Measurements from ENCODE around the gene CHAC1.

The CHAC1 gene

DNA sequence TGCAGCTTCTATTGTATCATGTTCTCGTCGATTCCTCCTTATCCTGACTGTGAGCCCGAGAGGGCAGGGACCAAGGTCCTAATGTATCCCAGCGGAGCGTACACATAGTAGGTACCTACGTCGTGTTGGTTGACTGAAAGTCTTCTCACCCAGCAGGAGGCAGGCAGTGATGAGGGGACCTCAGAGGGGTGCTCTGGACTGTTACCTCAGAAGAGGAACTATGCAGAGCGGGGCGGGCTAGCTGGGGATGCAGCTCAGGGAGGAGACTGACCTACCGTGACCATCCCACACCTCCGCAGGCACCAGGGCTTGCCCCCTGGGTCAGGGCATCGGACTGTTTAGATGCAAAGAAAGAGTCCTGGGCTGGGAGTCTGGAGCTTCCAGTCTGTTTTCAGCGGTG, 11.4 kb downstream of the CHAC1 start:
- ATAC-seq (no peak), DNase-seq (no peak)
- no peak overlapping the region for H3K27ac Mint-ChIP-seq
- peaks cover 4% of the 10 kb centered on the region for H3K4me1 Mint-ChIP-seq
- no peaks in the 10 kb centered on the region for H3K36me3 Mint-ChIP-seq (ENCODE audit: low read depth)
- H3K9me3 Mint-ChIP-seq: no peaks in the 10 kb centered on the region
- no peaks in the 10 kb centered on the region for H3K27me3 Mint-ChIP-seq
- no peak overlapping the region for H3K4me3 Mint-ChIP-seq

DNA sequence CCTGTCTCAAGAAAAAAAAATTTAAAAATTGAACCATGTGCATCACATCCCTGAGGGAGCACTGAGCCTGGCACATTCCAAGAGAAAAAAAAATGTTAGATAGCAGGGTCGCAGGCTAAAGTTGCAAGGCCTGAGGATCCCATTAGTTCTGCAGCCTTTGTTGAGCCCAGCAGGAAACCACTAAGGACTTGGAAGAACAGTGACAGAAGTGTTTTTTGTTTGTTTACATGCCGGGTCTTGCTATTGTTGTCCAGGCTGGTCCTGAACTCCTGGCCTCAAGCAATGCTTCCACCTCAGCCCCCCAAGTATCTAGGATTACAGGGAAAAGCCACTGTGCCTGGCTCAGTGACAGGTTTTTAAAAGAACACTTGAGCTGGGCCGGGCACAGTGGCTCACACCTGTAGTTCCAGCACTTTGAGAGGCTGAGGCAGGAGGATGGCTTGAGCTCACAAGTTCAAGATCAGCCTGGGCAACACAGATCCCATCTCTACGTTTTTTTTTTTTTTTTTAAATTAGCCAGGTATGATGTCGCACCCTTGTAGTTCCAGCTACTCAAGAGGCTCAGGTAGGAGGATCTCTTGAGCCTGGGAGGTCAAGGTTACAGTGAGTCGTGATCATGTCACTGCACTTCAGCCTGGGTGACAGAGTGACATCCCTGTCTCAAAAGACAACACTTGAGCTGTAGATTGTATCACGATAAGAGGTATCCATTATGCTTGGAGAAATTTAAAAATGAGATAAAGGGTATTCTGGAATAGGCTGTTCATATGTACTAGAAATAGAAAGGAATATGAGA, 15.2 kb downstream of the CHAC1 start:
- Mint-ChIP-seq H3K4me1 (no peaks in the 10 kb centered on the region), H3K27ac (no peak overlapping the region), H3K36me3 (ENCODE audit: low read depth) (no peaks in the 10 kb centered on the region), H3K9me3 (no peaks in the 10 kb centered on the region), H3K27me3 (no peaks in the 10 kb centered on the region), H3K4me3 (no peak overlapping the region)
- DNase-seq: no peak
- ATAC-seq: no peak

DNA sequence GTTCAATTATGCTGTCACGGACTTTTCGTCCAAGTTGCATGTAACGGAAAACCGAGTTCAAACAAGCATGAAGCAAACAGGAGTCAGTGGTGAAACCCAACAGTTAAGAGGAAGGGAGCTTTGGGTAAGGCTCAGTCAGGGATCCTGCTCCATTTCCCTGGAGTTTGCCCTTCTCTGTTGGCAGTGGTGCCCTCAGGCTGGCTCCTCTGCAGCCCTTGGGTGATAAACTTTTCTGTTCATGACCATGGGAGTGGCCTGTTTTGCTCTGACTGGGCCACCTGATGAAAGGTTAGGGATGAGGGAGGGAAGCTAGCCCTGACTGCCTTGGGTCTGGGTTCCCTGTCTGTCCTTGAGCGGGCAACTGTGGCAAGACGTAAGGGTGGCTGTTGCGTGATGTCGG, 16.1 kb downstream of the CHAC1 start:
- ATAC-seq (no peak), DNase-seq (no peak)
- H3K4me3 Mint-ChIP-seq: no peak overlapping the region
- no peaks in the 10 kb centered on the region for H3K4me1 Mint-ChIP-seq
- H3K36me3 Mint-ChIP-seq (ENCODE audit: low read depth): no peaks in the 10 kb centered on the region
- H3K27ac Mint-ChIP-seq: no peak overlapping the region
- no peaks in the 10 kb centered on the region for H3K27me3 Mint-ChIP-seq
- H3K9me3 Mint-ChIP-seq: no peaks in the 10 kb centered on the region

DNA sequence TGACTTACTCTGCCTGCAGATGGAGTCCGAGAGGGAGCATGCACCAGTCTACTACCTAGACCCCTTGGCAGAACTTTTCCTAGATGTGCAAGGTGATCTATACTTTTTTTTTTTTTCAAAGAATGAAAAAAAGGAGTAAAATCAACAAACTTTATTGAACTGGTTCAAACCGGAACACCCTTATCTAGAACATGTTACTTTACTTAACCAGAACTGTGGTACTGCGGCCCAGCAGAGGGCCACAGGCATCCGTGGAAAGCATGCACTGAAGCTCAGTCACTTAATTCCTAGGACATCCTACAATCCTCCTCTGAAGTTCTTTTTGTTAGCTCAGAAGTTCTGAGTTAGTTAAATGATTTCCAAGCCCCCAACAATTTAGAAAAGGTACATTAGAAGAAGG, 21.6 kb downstream of the CHAC1 start:
- peaks cover 13% of the 10 kb centered on the region for H3K36me3 Mint-ChIP-seq (ENCODE audit: low read depth)
- H3K4me3 Mint-ChIP-seq: no peak overlapping the region
- H3K4me1 Mint-ChIP-seq: no peaks in the 10 kb centered on the region
- H3K9me3 Mint-ChIP-seq: no peaks in the 10 kb centered on the region
- DNase-seq (no peak), ATAC-seq (no peak)
- H3K27me3 Mint-ChIP-seq: no peaks in the 10 kb centered on the region
- no peak overlapping the region for H3K27ac Mint-ChIP-seq

DNA sequence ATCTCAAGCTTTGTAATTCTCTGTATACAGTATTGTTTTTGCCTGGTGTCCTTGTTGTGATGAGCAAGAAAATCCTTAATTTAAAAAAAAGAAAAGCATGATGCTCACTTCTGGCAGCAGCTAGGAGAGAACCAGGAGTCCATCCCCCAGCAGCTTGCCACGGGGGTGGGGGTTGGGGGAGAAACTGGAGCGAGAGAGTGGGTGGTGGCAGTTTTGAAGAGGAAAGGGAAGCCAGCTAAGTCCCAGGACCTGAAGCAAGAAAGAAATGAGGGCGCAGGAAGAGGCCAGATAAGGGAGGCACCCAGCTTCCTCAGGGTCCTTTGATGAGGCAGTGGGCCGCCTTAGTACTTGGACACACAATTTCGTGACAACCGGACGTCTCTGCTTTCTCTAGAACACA, 23.5 kb downstream of the CHAC1 start:
- H3K27me3 Mint-ChIP-seq: no peaks in the 10 kb centered on the region
- DNase-seq: no peak
- H3K27ac Mint-ChIP-seq: no peak overlapping the region
- H3K4me1 Mint-ChIP-seq: no peaks in the 10 kb centered on the region
- H3K36me3 Mint-ChIP-seq (ENCODE audit: low read depth): peaks cover 27% of the 10 kb centered on the region
- H3K9me3 Mint-ChIP-seq: no peaks in the 10 kb centered on the region
- no peak for ATAC-seq
- no peak overlapping the region for H3K4me3 Mint-ChIP-seq

DNA sequence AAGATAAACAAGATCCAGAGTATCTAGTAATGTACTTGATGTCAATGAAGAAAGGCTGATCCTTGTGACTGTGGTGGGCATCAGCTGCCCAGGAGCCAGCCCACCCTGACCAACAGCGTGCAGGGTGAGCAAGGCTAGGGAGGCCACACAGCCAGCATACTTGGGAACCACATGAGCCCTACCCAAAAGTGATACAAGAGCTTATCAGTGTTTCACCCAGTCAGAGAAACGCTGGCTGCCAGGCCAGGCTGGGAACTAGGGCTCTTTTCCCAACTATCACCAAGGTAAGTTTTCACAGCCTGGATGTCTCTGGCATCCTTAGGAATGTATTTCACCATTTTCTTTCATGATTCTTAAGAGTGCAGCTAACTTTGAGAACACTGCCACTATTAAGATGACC, 24.9 kb downstream of the CHAC1 start:
- H3K27me3 Mint-ChIP-seq: no peaks in the 10 kb centered on the region
- no peak overlapping the region for H3K4me3 Mint-ChIP-seq
- H3K27ac Mint-ChIP-seq: no peak overlapping the region
- no peaks in the 10 kb centered on the region for H3K4me1 Mint-ChIP-seq
- no peak for ATAC-seq
- no peak for DNase-seq
- H3K9me3 Mint-ChIP-seq: no peaks in the 10 kb centered on the region
- peaks cover 38% of the 10 kb centered on the region for H3K36me3 Mint-ChIP-seq (ENCODE audit: low read depth)

DNA sequence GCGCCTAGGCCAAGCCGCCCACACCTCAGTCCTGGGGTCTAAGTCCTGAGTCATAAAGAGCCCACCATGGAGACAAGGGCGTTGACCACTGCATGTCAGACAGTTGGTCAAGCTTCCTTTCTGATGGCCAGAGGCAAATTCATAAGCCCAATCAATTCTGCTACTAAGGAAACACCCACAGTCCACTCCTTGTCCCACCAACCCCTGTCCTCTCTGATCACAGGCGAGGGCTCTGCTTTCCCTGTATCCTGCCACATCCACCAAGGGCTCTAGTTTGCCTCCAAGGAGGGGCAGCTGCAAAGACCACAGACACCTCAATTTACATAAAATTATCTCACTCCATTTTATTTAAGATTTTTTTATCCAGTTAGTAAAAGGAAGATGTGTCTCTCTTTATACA, 25.3 kb downstream of the CHAC1 start:
- Mint-ChIP-seq H3K4me1 (no peaks in the 10 kb centered on the region), H3K27me3 (no peaks in the 10 kb centered on the region), H3K36me3 (ENCODE audit: low read depth) (peaks cover 43% of the 10 kb centered on the region), H3K4me3 (no peak overlapping the region), H3K27ac (no peak overlapping the region), H3K9me3 (no peaks in the 10 kb centered on the region)
- DNase-seq: no peak
- no peak for ATAC-seq

DNA sequence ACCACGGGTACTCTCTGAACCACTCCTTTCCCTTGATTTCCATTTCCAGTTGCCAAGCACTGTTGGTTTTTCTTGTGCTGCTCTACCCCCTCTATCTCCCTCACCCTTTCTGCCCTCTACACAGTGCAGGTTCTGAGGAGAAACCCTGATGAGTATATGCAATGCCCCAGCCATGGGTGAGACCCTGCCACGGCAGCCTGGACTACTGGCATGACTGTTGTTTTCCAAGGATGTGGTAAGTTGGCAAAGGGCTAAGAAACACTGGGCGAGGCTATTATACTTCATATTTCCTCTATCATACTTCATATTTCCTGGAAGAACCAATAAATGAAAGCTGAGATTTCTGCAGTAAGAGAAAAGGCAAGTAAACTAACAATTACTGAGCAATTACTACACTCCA, 27.9 kb downstream of the CHAC1 start:
- no peak overlapping the region for H3K27ac Mint-ChIP-seq
- H3K4me1 Mint-ChIP-seq: no peaks in the 10 kb centered on the region
- DNase-seq: no peak
- no peak for ATAC-seq
- H3K9me3 Mint-ChIP-seq: no peaks in the 10 kb centered on the region
- no peaks in the 10 kb centered on the region for H3K27me3 Mint-ChIP-seq
- peaks cover 51% of the 10 kb centered on the region for H3K36me3 Mint-ChIP-seq (ENCODE audit: low read depth)
- no peak overlapping the region for H3K4me3 Mint-ChIP-seq

DNA sequence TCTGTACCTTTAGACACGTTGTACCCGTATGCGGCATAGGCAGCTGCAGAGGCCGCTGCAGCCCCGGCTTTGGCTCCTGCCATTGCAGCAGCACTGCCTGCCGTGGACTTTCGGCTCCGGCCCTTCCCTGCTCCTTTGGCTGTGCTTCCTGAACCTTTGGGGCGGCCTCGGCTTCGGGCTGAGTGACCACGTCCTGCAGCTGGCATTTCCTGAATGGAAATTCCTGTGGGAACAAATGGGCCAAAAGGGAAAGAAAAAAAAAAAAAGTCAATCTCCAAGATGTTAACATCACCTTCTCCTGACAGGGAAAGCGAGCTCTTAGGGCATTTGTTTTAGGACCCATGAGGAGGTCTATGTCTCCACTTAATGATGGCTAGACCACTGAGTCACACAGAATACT, 29.6 kb downstream of the CHAC1 start:
- H3K4me3 Mint-ChIP-seq: no peak overlapping the region
- H3K27ac Mint-ChIP-seq: no peak overlapping the region
- peaks cover 59% of the 10 kb centered on the region for H3K36me3 Mint-ChIP-seq (ENCODE audit: low read depth)
- ATAC-seq: no peak
- H3K27me3 Mint-ChIP-seq: no peaks in the 10 kb centered on the region
- DNase-seq: no peak
- H3K9me3 Mint-ChIP-seq: no peaks in the 10 kb centered on the region
- no peaks in the 10 kb centered on the region for H3K4me1 Mint-ChIP-seq

DNA sequence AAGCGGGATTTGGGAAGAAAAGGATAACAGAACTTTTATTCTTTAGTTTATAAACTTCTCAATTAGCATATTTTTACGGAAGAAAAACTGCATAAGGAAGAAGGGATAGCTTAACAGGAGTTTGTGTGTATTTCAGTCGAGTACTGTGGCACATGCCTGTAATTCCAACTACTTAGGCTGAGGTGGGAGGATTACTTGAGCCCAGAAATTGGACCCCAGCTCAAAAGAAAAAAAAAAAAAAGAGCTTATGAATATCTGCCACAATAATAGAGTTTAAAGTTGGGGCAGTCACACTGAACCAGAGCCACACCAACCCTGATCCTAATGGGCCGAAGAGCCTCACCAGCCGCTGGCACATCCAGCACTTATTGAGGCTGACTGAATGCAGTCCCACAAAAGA, 31.1 kb downstream of the CHAC1 start:
- DNase-seq (no peak), ATAC-seq (no peak)
- H3K9me3 Mint-ChIP-seq: no peaks in the 10 kb centered on the region
- H3K4me1 Mint-ChIP-seq: no peaks in the 10 kb centered on the region
- no peaks in the 10 kb centered on the region for H3K27me3 Mint-ChIP-seq
- H3K4me3 Mint-ChIP-seq: no peak overlapping the region
- H3K36me3 Mint-ChIP-seq (ENCODE audit: low read depth): peaks cover 60% of the 10 kb centered on the region
- H3K27ac Mint-ChIP-seq: no peak overlapping the region

DNA sequence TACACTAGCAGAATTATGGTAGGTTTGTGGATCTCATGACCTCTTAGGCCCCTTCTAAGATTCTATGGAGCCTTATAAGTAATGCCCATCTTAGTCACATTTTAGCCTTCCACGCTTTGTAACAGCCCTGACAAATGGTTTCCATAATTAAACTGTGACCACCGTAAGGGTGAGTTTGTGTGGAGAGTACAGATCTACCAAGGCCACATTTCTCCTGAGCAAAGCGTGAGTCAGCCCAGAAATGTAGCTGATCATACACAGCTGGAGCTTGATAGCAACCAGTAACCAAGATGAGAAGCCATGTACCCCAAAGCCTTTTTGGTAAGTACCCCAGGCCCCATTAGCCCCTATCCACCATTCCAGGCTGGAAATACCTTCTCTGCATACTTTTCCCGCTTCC, 31.7 kb downstream of the CHAC1 start:
- Mint-ChIP-seq H3K4me1 (peaks cover 3% of the 10 kb centered on the region), H3K4me3 (no peak overlapping the region), H3K27ac (no peak overlapping the region), H3K27me3 (no peaks in the 10 kb centered on the region), H3K36me3 (ENCODE audit: low read depth) (peaks cover 66% of the 10 kb centered on the region), H3K9me3 (no peaks in the 10 kb centered on the region)
- DNase-seq: no peak
- no peak for ATAC-seq

DNA sequence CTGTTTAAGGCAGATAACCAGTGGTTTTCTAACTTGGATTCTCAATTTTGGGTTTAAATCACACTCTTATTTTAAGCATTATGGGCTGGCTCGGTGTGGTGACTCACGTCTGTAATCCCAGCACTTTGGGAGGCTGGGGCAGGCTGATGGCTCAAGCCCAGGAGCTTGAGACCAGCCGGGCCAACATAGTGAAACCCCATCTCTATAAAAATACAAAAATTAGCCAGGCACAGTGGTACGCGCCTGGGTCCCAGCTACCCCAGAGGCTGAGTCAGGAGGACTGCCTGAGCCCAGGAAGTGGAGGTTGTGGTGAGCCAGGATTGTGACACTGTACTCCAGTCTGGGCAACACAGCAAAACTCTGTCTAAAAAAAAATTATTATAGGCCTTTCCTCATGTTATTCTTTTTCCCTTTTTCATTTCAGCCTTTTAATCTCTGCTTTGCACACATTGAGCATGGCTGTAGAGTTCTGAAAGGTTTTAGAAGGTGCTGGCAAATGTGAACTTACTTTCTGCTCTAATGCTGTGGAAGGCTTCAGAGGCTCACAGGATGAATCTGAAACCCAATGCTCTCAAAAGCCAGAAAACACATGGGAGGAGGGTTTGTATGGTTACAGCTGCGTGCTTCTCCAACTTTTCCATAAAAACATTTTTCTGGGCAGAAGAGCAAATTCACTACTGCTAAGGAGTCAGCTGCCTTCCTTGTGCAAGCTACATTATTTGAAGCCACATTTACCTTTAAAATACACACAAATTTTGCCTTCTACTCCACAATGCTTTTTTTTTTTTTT, 32.5 kb downstream of the CHAC1 start:
- peaks cover 11% of the 10 kb centered on the region for H3K4me1 Mint-ChIP-seq
- H3K4me3 Mint-ChIP-seq: no peak overlapping the region
- H3K36me3 Mint-ChIP-seq (ENCODE audit: low read depth): peaks cover 68% of the 10 kb centered on the region
- no peaks in the 10 kb centered on the region for H3K9me3 Mint-ChIP-seq
- ATAC-seq (no peak), DNase-seq (no peak)
- H3K27me3 Mint-ChIP-seq: no peaks in the 10 kb centered on the region
- H3K27ac Mint-ChIP-seq: no peak overlapping the region

DNA sequence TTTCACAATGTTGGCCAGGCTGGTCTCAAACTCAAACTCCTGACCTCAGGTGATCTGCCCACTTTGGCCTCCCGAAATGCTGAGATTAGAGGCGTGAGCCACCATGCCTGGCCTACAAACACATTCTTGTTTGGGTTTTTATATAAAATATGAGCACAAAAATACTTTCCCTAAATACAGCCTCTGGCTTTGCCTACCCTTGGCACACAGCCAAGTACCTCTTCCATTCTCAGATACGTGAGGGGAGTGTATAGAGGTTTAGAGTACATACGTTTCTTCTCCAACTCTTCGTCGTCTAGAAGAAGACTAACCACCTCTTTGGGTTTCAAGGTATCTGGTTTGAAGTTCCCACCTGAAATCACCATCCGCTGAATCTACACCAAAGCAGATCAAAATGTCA, 33.5 kb downstream of the CHAC1 start:
- Mint-ChIP-seq H3K4me1 (peaks cover 21% of the 10 kb centered on the region), H3K4me3 (no peak overlapping the region), H3K27me3 (no peaks in the 10 kb centered on the region), H3K36me3 (ENCODE audit: low read depth) (peaks cover 66% of the 10 kb centered on the region), H3K9me3 (no peaks in the 10 kb centered on the region), H3K27ac (no peak overlapping the region)
- ATAC-seq (no peak), DNase-seq (no peak)

DNA sequence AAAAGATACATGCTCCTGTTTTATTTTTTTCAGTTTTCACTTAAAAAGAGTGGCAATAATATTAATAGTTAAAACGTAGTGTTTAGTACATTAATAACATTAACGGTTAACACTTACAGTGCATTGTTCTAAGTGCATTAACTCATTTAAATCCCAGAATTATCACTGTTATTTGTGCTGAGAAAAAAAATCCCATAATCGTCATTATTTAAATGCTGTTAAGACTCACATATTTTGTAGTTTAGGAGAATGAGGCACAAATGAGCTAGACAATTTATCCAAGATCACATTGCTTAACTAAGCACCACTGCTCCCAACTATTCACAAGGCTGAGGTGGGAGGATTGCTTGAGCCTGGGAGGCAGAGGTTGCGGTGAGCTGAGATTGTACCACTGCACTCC, 34.9 kb downstream of the CHAC1 start:
- Mint-ChIP-seq H3K36me3 (ENCODE audit: low read depth) (peaks cover 60% of the 10 kb centered on the region), H3K4me3 (no peak overlapping the region), H3K9me3 (no peaks in the 10 kb centered on the region), H3K4me1 (peaks cover 26% of the 10 kb centered on the region), H3K27me3 (no peaks in the 10 kb centered on the region), H3K27ac (no peak overlapping the region)
- no peak for DNase-seq
- no peak for ATAC-seq

DNA sequence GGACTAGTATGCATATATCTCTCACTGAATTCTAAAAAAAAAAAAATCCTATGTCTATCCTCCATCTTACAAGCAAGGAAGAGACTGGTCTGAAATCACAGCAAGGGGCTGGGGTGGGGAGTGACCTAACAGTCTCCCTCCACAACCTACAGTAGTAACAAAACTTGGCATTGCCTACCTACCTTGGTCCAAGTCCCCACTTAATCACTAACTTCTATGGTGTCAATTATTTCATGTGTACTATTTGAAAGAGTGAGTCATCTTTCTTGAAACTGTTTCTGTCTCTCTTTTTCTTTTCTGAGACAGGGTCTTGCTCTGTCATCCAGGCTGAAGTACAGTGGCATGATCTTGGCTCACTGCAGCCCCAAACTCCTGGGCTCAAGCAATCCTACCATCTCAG, 36.8 kb downstream of the CHAC1 start:
- Mint-ChIP-seq H3K4me1 (peaks cover 26% of the 10 kb centered on the region), H3K9me3 (no peaks in the 10 kb centered on the region), H3K27me3 (no peaks in the 10 kb centered on the region), H3K36me3 (ENCODE audit: low read depth) (peaks cover 54% of the 10 kb centered on the region), H3K4me3 (no peak overlapping the region), H3K27ac (peak overlapping the region; percentile 79)
- ATAC-seq (peak; percentile 73), DNase-seq (no peak)

All from activated naive CD8-positive, alpha-beta T cell treated with anti-CD3 and anti-CD28 coated beads, Interleukin-2, amount 50 U/mL, for 24 hours (primary cell).